ENCODE measurements around the gene MFGE8.

MFGE8 gene

DNA sequence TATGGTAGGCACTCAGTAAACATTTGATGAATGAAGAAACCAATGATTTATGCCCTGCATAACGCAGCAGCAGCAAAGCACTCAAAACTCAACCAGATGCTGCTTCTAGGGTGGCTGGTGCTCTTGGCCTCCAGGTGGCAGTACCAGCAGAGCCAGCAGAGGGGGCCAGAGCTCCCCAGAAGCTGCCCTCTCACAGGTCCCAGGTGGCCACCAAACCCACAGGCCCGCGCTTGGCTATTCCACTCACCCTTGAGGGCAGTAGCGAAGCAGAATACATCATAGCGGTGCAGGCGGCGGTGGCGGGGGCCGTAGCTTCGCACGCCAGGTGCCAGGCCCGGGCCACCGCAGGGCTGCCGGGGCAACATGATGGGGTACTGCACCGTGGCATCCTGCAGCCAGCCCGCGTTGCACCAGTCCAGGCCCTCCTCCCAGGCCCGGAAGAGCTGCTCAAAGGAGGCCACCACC, 34.4 kb downstream of the MFGE8 start:
- ChIA-PET POLR2A (ENCODE audit: low non-redundant PET) (no interaction called here), CTCF (interaction anchor here (0.5 to 1.6 kb wide), 10 partner anchors 12 to 400 kb away, joined by 3 to 5 read pairs (median 3); partner anchors contain the start of gene HAPLN3)
- no peak overlapping the region for H3K27ac ChIP-seq
- peak; percentile 66 for DNase-seq (ENCODE audit: low spot score)
- TF ChIP-seq, protein P1, sequence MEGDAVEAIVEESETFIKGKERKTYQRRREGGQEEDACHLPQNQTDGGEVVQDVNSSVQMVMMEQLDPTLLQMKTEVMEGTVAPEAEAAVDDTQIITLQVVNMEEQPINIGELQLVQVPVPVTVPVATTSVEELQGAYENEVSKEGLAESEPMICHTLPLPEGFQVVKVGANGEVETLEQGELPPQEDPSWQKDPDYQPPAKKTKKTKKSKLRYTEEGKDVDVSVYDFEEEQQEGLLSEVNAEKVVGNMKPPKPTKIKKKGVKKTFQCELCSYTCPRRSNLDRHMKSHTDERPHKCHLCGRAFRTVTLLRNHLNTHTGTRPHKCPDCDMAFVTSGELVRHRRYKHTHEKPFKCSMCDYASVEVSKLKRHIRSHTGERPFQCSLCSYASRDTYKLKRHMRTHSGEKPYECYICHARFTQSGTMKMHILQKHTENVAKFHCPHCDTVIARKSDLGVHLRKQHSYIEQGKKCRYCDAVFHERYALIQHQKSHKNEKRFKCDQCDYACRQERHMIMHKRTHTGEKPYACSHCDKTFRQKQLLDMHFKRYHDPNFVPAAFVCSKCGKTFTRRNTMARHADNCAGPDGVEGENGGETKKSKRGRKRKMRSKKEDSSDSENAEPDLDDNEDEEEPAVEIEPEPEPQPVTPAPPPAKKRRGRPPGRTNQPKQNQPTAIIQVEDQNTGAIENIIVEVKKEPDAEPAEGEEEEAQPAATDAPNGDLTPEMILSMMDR (conservative IDR thresholded peaks at IDR 0.05; ENCODE audit: low read depth) = peak; percentile 81

DNA sequence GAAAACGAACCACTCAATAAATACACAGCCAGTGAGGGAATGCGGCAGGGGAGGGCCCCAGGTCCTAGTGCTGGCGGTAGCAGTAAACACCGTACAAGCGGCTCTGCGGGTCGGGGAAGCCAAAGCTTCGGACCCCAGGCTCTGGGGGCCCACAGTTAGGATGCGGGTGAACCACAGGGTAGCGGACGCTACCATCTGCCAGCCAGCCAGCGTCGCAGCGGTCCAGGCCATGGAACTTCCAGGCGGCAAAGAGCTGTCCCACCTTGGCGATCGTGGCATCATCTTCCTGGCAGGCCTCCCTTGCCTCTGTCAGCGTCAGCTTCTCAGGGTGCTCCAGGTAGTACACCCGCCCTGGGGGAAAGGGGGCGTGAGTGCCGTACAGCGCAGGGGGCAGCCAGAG, 35.3 kb downstream of the MFGE8 start:
- TF ChIP-seq, protein P1 (conservative IDR thresholded peaks at IDR 0.05; ENCODE audit: low read depth) = no peak
- H3K27ac ChIP-seq = no peak overlapping the region
- ChIA-PET POLR2A (ENCODE audit: low non-redundant PET) (no interaction called here), CTCF (interaction anchor here (0.6 to 0.8 kb wide), 3 partner anchors 18 to 401 kb away, joined by 3 to 5 read pairs (median 3); partner anchors contain the start of gene HAPLN3)
- DNase-seq (ENCODE audit: low spot score) = no peak

DNA sequence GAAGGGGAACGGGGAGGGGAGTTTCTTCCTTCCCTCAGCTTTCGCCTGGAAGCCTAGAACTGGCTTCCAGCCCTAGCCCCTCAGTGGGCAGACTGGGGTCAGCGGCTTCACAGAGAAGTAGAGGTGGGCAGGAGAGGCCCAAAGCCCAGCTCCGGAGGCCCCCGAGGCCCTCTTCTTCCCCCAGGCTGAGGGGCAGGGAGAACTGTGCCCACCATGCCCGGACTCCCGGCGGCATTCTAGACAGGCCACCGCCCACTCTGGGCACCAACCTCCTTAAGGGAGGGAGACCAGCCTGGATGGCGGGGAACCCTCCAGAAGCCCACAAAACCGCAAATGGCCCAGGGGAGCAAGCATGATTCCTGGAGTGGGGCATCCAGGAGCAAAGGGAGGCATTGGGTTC, 35.8 kb downstream of the MFGE8 start:
- POLR2A ChIA-PET (ENCODE audit: low non-redundant PET) = no interaction called here
- CTCF ChIA-PET = no interaction called here
- no peak for DNase-seq (ENCODE audit: low spot score)
- TF ChIP-seq, protein P1 (conservative IDR thresholded peaks at IDR 0.05; ENCODE audit: low read depth) = no peak
- no peak overlapping the region for H3K27ac ChIP-seq

DNA sequence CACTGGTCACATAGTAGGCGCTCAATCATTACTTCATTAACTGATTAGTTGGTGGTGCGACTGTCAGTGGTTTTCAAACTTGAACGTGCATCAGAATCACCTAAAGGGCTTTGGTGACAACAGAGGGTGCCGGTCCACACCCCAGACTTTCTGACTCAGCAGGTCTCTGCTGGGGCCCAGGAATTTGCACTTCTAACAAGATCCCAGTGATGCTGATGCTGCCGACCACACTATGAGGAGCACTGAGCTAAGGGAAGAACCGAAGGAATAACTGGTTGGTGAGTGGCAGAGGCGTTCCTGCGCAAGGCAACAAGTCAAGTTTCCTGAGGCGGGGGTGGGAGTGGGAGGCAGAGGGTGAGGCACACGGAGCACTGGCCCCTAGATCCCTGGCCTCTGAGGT, 36.6 kb downstream of the MFGE8 start:
- no peak overlapping the region for H3K27ac ChIP-seq
- TF ChIP-seq, protein P1 (conservative IDR thresholded peaks at IDR 0.05; ENCODE audit: low read depth) = no peak
- no peak for DNase-seq (ENCODE audit: low spot score)
- CTCF ChIA-PET = no interaction called here
- POLR2A ChIA-PET (ENCODE audit: low non-redundant PET) = no interaction called here

DNA sequence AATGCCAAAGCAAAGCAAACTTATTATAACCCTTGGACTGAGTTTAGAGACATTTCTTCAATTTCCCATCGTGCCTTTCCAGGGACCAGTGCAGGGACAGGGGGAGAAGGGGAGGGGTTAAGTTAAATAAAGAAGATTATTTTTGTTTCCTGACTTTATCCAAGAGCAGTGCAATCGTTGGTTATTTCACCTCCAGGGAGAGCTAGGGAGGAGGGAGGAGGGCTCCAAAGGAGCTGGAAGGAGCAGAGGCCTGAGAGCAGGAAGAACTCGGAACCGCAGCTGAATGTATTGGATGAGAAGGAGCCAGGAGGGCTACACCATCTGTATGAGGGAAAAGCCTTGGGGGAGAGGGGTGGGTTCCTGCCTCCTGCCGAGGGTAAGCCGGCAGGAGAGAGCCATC, 38.5 kb downstream of the MFGE8 start:
- TF ChIP-seq, protein P1 (conservative IDR thresholded peaks at IDR 0.05; ENCODE audit: low read depth) = no peak
- no peak for DNase-seq (ENCODE audit: low spot score)
- no peak overlapping the region for H3K27ac ChIP-seq
- ChIA-PET POLR2A (ENCODE audit: low non-redundant PET) (no interaction called here), CTCF (no interaction called here)

DNA sequence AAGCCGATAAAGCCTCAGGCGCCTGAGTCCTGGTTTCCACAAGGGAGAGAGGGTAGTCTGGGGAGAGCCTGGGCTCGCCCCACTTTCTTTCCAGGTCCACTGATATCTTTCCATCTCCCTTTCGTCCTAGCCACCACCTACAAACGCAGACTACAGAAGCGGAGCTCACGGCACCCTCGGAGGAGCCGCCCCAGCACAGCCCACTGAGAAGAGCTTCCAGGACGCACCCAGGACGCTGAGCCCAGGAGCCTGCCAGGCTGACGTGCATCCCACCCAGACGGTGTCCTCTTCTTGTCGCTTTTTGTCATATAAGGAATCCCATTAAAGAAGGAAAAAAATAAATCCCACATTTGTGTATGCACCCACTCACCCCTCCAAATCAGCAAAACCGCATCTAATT, 38.9 kb downstream of the MFGE8 start:
- no peak overlapping the region for H3K27ac ChIP-seq
- TF ChIP-seq, protein P1 (conservative IDR thresholded peaks at IDR 0.05; ENCODE audit: low read depth) = no peak
- DNase-seq (ENCODE audit: low spot score) = no peak
- ChIA-PET POLR2A (ENCODE audit: low non-redundant PET) (no interaction called here), CTCF (no interaction called here)

DNA sequence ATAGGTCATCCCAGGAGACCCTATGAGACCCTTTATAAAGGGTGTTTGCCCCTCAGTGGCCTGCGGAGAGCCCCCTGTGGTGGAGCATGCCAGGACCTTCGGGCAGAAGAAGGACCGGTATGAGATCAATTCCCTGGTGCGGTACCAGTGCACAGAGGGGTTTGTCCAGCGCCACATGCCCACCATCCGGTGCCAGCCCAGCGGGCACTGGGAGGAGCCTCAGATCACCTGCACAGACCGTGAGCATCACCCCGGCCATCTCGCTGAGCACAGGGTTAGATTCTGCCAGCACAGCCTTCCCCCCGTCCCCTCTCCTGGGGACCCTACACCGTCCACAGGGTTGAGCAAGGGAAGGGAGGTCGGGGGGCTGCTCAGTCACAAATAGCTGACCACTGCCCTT, 39.4 kb downstream of the MFGE8 start:
- H3K27ac ChIP-seq = no peak overlapping the region
- CTCF ChIA-PET = no interaction called here
- TF ChIP-seq, protein P1 (conservative IDR thresholded peaks at IDR 0.05; ENCODE audit: low read depth) = no peak
- POLR2A ChIA-PET (ENCODE audit: low non-redundant PET) = no interaction called here
- DNase-seq (ENCODE audit: low spot score) = no peak

Measured in RWPE1 (cell line).